HepG2 (cell line): ENCODE data around the gene WDR93. TPM values are rescaled to one million over a fixed set of nuclear protein-coding genes. Genes with fewer than 3 reads are reported as not detected.
A peak's percentile ranks its signal among the peaks of the same experiment; 100 is the strongest.

Experiments used
- ARID2 ChIP-seq: sonication (generic); formaldehyde crosslinking; IDR thresholded peaks from 2 replicates; pipeline ENCODE4 v1.8.1; 2022; ENCODE audit warnings: mild to moderate bottlenecking, missing genetic modification reagents, borderline replicate concordance
- CBX2 ChIP-seq, 2 experiments: fragments of 200-600 bp in 1 of 2; sonication (generic); formaldehyde crosslinking in 1 of 2; IDR thresholded peaks; 2 replicates each; pipeline versions ENCODE4 v1.7.0 to v1.8.1; 2018 to 2022; ENCODE audit warnings: low read depth in 2 of 2, low read length in 1 of 2, mild to moderate bottlenecking in 1 of 2, missing genetic modification reagents in 1 of 2
- CCDC6 ChIP-seq: sonication (generic); formaldehyde crosslinking; IDR thresholded peaks from 2 replicates; pipeline ENCODE4 v1.8.1; 2022; ENCODE audit warnings: mild to moderate bottlenecking, missing genetic modification reagents, moderate library complexity
- FOXJ3 ChIP-seq: sonication (generic); formaldehyde crosslinking; IDR thresholded peaks from 2 replicates; pipeline ENCODE4 v1.4.0; 2020; ENCODE audit warnings: missing genetic modification reagents, mild to moderate bottlenecking, borderline replicate concordance
- HNF4G ChIP-seq, 2 experiments: sonication (generic) in 1 of 2; formaldehyde crosslinking in 1 of 2; IDR thresholded peaks; 2 replicates each; pipeline versions ENCODE4 v1.4.0 to v1.6.1; 2011 to 2020; ENCODE audit warnings: borderline replicate concordance in 2 of 2, low read depth in 2 of 2, mild to moderate bottlenecking in 2 of 2, low read length in 1 of 2, missing genetic modification reagents in 1 of 2, moderate library complexity in 1 of 2
- HNRNPUL1 ChIP-seq: fragments of 200-400 bp; formaldehyde crosslinking; IDR thresholded peaks from 2 replicates; pipeline ENCODE4 v1.6.1; 2017; ENCODE audit warnings: low read depth, mild to moderate bottlenecking, low read length, moderate library complexity
- IRF9 ChIP-seq: sonication (generic); formaldehyde crosslinking; IDR thresholded peaks from 2 replicates; pipeline ENCODE4 v1.8.0; 2022; ENCODE audit warnings: missing genetic modification reagents, mild to moderate bottlenecking, borderline replicate concordance
- MAZ ChIP-seq, 2 experiments: sonication (generic) in 1 of 2; formaldehyde crosslinking in 1 of 2; IDR thresholded peaks; 2 replicates each; pipeline versions ENCODE4 v1.5.0 to v1.6.1; 2012 to 2020; ENCODE audit warnings: low read depth in 2 of 2, mild to moderate bottlenecking in 2 of 2, borderline replicate concordance in 1 of 2, improper control_type of control experiment in 1 of 2, low read length in 1 of 2, missing genetic modification reagents in 1 of 2, moderate library complexity in 1 of 2
- MEF2D ChIP-seq: sonication (generic); formaldehyde crosslinking; IDR thresholded peaks from 2 replicates; pipeline ENCODE4 v1.5.1; 2020; ENCODE audit warnings: mild to moderate bottlenecking, missing genetic modification reagents
- PAX8 ChIP-seq: sonication (generic); formaldehyde crosslinking; IDR thresholded peaks from 2 replicates; pipeline ENCODE4 v1.8.0; 2022; ENCODE audit warnings: mild to moderate bottlenecking, missing genetic modification reagents, borderline replicate concordance
- POLR2A ChIP-seq, 2 experiments: IDR thresholded peaks; 2 replicates each; pipeline ENCODE4 v1.6.1; 2011; ENCODE audit warnings: low read depth in 2 of 2, low read length in 2 of 2, mild to moderate bottlenecking in 1 of 2, moderate library complexity in 1 of 2; ENCODE audit not compliant: insufficient read depth in 1 of 2
- SATB2 ChIP-seq: sonication (generic); formaldehyde crosslinking; IDR thresholded peaks from 2 replicates; pipeline ENCODE4 v1.5.0; 2020; ENCODE audit warnings: missing genetic modification reagents
- TFE3 ChIP-seq: IDR thresholded peaks from 2 replicates; pipeline ENCODE4 v1.6.1; 2016
- ZKSCAN8 ChIP-seq: IDR thresholded peaks from 2 replicates; pipeline ENCODE4 v1.6.1; 2016; ENCODE audit warnings: borderline replicate concordance, missing genetic modification reagents, missing compliant biosample characterization
- ZMYM2 ChIP-seq: sonication (generic); formaldehyde crosslinking; IDR thresholded peaks from 2 replicates; pipeline ENCODE4 v1.8.0; 2022; ENCODE audit warnings: mild to moderate bottlenecking, missing genetic modification reagents
- ZNF468 ChIP-seq: sonication (generic); formaldehyde crosslinking; IDR thresholded peaks from 2 replicates; pipeline ENCODE4 v1.8.0; 2022; ENCODE audit warnings: mild to moderate bottlenecking, moderate library complexity, missing genetic modification reagents
- ZNF496 ChIP-seq: sonication (generic); formaldehyde crosslinking; IDR thresholded peaks from 2 replicates; pipeline ENCODE4 v1.8.1; 2023; ENCODE audit warnings: mild to moderate bottlenecking, moderate library complexity, missing genetic modification reagents; ENCODE audit not compliant: insufficient replicate concordance
- ZNF776 ChIP-seq: sonication (generic); formaldehyde crosslinking; IDR thresholded peaks from 2 replicates; pipeline ENCODE4 v1.4.0; 2020; ENCODE audit warnings: mild to moderate bottlenecking, missing genetic modification reagents
- polyA plus RNA-seq, 8 experiments: library from polyadenylated mRNA; depleted of rRNA in 3 of 8; stranded (reverse) in 7 of 8; unstranded in 1 of 8; fragments of >200 nt; fragmentation: Illumina TruSeq in 4 of 8; extraction: Trizol in 4 of 8; gene quantifications; 2 replicates each; pipeline versions ENCODE4 v1.2.1 to v1.2.3, GENCODE V29; 2011 to 2016; ENCODE audit warnings: low read depth in 4 of 8, missing spikeins in 1 of 8, mixed read lengths in 1 of 8; ENCODE audit not compliant: insufficient read depth in 1 of 8
- total RNA-seq, 5 experiments: library from RNA; depleted of rRNA; stranded (reverse); fragments of >200 nt; fragmentation: Illumina TruSeq; extraction: Trizol; gene quantifications; 2 replicates each; pipeline ENCODE4 v1.2.3, GENCODE V29; 2016; ENCODE audit warnings: low read depth in 1 of 5
- TF ChIP-seq, protein P1 (sequence below): sonication (generic); formaldehyde crosslinking; IDR thresholded peaks from 2 replicates; pipeline ENCODE4 v1.5.0; 2020; ENCODE audit warnings: missing genetic modification reagents
- TF ChIP-seq, protein P2 (sequence below): sonication (generic); formaldehyde crosslinking; IDR thresholded peaks from 2 replicates; pipeline ENCODE4 v1.4.0; 2020; ENCODE audit warnings: missing genetic modification reagents

The WDR93 gene
- total and polyA plus RNA-seq, 2 of the 13 experiments (the other 11 are each of a cell fraction or from before 2014, with no cell fraction given), result 0.07 TPM; not detected in 1

- TF ChIP-seq IRF9 (CRISPR knock-in tag), result peak; percentile 83; the same call in 1 of the 2 replicates
- TF ChIP-seq PAX8, result no peak
- no peak for TF ChIP-seq ZNF496 (CRISPR knock-in tag)
- peak; percentile 22; the same call in 1 of the 2 replicates for TF ChIP-seq HNF4G (IDR thresholded peaks at IDR 0.05; ENCODE audit: borderline replicate concordance, low read depth, low read length)
- no peak for TF ChIP-seq HNF4G (CRISPR knock-in tag; IDR thresholded peaks at IDR 0.05; ENCODE audit: borderline replicate concordance, low read depth)
- 0 out of 2 replicates have a peak, but pooled peaks have one; percentile 79 for TF ChIP-seq ARID2
- TF ChIP-seq, protein P1, sequence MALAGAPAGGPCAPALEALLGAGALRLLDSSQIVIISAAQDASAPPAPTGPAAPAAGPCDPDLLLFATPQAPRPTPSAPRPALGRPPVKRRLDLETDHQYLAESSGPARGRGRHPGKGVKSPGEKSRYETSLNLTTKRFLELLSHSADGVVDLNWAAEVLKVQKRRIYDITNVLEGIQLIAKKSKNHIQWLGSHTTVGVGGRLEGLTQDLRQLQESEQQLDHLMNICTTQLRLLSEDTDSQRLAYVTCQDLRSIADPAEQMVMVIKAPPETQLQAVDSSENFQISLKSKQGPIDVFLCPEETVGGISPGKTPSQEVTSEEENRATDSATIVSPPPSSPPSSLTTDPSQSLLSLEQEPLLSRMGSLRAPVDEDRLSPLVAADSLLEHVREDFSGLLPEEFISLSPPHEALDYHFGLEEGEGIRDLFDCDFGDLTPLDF (CRISPR knock-in tag), result no peak
- no peak; the same call in 1 of the 2 replicates for TF ChIP-seq MEF2D (CRISPR knock-in tag)
- no peak for TF ChIP-seq FOXJ3 (CRISPR knock-in tag)
- TF ChIP-seq CBX2 (IDR thresholded peaks at IDR 0.05; ENCODE audit: low read depth, low read length), result no peak
- no peak for TF ChIP-seq CBX2 (CRISPR knock-in tag; IDR thresholded peaks at IDR 0.05; ENCODE audit: low read depth)
- peak; percentile 70 to 92 for TF ChIP-seq POLR2A (IDR thresholded peaks at IDR 0.05; ENCODE audit: insufficient read depth in 1 of 2, low read depth in 2 of 2, low read length in 2 of 2)
- TF ChIP-seq, protein P2, sequence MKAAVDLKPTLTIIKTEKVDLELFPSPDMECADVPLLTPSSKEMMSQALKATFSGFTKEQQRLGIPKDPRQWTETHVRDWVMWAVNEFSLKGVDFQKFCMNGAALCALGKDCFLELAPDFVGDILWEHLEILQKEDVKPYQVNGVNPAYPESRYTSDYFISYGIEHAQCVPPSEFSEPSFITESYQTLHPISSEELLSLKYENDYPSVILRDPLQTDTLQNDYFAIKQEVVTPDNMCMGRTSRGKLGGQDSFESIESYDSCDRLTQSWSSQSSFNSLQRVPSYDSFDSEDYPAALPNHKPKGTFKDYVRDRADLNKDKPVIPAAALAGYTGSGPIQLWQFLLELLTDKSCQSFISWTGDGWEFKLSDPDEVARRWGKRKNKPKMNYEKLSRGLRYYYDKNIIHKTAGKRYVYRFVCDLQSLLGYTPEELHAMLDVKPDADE (CRISPR knock-in tag), result no peak
- TF ChIP-seq ZKSCAN8 (CRISPR knock-in tag), result 0 out of 2 replicates have a peak, but pooled peaks have one; percentile 15
- TF ChIP-seq SATB2 (CRISPR knock-in tag), result no peak
- no peak for TF ChIP-seq HNRNPUL1
- TF ChIP-seq TFE3, result no peak
- TF ChIP-seq MAZ (IDR thresholded peaks at IDR 0.05; ENCODE audit: borderline replicate concordance, low read depth, low read length), result peak; percentile 58; the same call in 1 of the 2 replicates
- no peak; the same call in 1 of the 2 replicates for TF ChIP-seq MAZ (CRISPR knock-in tag; IDR thresholded peaks at IDR 0.05; ENCODE audit: low read depth)
- TF ChIP-seq CCDC6, result no peak
- 0 out of 2 replicates have a peak, but pooled peaks have one; percentile 30 for TF ChIP-seq ZNF776 (CRISPR knock-in tag)
- TF ChIP-seq ZMYM2 (CRISPR knock-in tag), result 0 out of 2 replicates have a peak, but pooled peaks have one; percentile 77
- no peak for TF ChIP-seq ZNF468 (CRISPR knock-in tag)
Observed at GRCh38 chr15:89690276-89691218, at the start of gene WDR93, which contains the start of gene PEX11A (continued).
